Brain pericyte (primary cell): Measurements from ENCODE around the gene ANKFN1.

Experiments used
- DNase-seq: peaks from one replicate; pipeline ENCODE4 v3.0.0-alpha.2; 2012; ENCODE audit warnings: low read depth, low spot score

The ANKFN1 gene

GRCh38 chr17:56436142-56436541 lies 282.9 kb downstream of the ANKFN1 start:
- DNase-seq = no peak

- no peak for DNase-seq
Observed at GRCh38 chr17:56440419-56440818, 287.1 kb downstream of the ANKFN1 start.

DNA sequence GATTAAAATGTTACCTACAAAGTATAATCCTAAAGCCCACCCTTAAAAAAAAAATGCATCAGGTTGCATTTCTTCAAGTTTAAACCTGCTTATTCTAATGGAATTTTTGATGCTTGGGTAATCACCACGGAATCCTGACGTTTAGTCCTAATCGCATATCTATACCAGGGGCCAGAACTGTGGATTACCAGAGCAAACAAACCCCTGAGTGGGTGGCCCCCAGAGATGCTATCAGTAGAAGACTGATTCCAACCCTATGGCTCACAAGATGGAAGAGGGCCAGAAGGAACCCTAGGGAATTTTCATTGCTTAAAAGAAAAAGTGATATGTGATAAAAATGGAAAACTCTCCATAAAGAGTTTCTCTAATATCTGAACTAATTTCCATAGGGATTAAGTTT lies 288.0 kb downstream of the ANKFN1 start:
- DNase-seq = no peak

GRCh38 chr17:56445692-56446411 lies 292.6 kb downstream of the ANKFN1 start:
- no peak for DNase-seq

DNA sequence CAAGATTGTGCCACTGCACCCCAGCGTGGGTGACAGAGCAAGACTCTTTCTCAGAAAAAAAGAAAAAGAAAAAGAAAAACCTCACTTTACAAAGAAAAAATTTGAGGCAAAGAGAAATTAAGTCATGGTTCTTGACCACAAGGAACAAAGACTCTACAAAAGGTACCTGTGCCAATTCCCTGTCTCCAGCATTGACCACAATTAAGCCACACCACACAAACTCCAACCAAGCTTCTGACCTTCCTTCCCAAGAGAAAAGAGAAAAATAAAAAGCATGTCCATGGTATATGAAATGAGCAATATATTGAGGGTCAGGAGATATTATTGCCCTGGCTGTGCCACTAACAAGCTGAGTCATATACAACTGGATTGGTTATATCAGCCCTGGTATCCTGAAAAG lies 293.9 kb downstream of the ANKFN1 start:
- DNase-seq = no peak

DNA sequence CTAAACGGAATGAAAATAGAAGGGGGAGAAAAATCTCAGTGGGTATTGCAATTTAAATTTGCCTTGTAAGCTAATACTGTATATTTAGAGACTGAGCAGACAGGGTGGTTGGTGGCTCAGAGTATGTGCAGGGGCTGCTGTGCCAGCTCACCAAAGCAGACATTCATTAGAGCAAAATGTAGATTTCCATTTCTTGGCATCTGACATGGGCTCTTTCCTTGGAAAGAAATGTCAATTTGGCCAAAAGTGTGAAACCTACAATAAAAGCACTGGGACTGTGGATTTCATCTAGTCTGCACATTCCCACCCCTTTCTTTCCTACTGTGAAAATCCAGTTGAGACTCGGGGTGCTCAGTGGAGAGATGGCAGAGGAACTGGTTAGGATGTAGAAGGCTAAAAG lies 295.1 kb downstream of the ANKFN1 start:
- no peak for DNase-seq

- DNase-seq = no peak
Observed at GRCh38 chr17:56449176-56449575, 295.9 kb downstream of the ANKFN1 start.

GRCh38 chr17:56451629-56452028 lies 298.4 kb downstream of the ANKFN1 start:
- no peak for DNase-seq

GRCh38 chr17:56452461-56452860 lies 299.2 kb downstream of the ANKFN1 start:
- DNase-seq = no peak

DNA sequence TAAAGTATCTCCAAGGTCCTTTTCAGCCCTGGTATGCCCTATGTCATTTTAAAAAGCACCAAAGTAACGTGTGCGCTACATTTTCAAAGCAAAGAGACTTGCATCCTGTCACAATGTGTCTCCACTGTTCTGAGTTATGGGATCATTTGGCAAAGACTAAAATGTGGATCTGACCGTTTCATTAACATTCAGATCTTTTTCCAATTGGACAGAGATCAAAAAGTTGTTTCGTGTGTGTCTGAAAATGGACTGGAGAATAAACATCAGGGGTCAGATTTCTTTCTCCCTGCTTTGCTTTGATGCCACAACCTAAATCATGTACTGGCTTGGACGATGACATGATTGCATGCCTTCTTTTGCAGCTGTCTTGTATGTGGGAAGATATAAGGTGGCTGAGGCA lies 304.2 kb downstream of the ANKFN1 start:
- no peak for DNase-seq

DNA sequence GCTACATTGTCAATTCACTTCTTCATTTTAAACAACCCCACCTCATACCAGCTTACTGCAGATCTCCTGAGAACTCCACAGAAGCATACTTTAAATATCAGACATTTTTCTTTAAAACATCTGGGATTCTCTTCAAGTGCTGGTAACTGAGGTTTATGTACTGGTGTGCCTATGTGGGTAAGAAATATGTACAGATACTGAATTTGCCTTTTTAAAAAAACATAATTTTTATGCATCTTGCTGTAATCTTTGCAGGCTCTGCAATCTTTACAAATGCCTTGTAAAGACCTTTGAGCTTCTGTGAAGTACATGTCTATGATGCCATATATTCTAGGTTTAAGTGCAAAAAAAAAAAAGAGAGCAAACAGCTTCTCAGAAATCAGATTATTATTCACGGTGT lies 312.6 kb downstream of the ANKFN1 start:
- no peak for DNase-seq

- DNase-seq = no peak
Observed at GRCh38 chr17:56468840-56469239, 315.6 kb downstream of the ANKFN1 start.

DNA sequence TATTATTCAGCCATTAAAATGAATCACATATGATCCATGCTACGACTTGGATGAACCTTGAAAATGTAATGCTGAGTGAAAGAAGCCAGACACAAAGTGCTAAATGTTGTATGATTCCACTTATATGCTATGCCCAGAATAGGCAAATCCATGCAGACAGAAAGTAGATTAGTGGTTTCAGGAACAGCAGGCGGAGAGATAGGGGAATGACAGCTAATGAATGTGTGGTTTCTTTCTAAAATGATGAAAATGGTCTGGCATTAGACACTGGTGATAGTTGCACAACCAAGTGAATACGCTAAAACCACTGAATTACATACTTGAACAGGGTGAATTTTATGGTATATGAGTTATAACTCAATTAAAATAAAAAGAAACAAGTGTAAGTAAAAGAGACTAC lies 318.4 kb downstream of the ANKFN1 start:
- no peak for DNase-seq

DNA sequence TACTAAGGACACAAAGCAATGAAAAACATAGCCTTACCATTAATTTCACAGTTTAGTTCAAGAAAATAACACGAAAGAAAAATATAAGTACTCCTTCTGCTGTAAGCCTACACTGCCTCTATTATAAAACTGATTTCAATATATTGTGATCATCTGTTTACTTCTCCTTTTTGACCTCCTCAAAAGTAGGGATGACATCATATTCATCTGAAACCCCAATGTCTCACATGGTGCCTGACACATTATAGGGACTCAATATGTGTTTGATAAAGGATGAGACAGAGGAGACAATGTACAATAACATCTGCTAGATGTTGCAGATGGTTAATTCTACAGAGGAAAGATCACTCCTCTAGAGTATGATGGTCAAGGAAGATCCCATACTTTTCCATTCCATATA lies 321.8 kb downstream of the ANKFN1 start:
- no peak for DNase-seq

DNA sequence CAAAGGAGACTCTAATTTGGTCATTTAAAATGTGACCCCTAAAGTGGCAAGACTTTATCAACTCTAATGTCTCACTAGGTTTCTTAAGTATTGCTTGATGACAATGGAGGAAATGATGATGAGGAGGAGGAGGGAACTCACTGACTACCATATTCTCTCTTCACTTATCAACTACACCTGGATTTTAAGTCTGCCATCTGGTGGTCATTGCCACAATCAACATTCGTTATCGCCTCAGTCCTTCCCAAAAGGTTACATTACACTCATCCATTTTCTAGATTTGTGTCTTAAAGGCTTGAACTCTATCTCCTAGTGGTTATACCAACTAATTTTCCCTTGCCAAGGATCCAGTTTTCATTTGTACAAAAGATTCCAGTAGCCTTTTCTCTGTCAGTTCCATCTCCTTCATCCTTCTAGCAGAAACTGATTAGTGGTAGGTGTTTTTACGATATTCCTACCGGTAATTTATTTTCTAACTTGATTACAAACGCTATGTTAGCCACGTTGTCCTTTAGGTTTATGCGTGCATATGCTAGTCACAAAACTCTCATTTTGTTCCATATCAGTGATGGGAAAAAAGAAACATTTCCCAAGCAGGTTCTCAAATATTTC lies 325.7 kb downstream of the ANKFN1 start:
- no peak for DNase-seq

GRCh38 chr17:56480501-56480900 lies 327.2 kb downstream of the ANKFN1 start:
- DNase-seq = no peak

GRCh38 chr17:56481659-56482058 lies 328.4 kb downstream of the ANKFN1 start:
- no peak for DNase-seq

- DNase-seq = no peak
Observed at GRCh38 chr17:56482229-56482628, 329.0 kb downstream of the ANKFN1 start.

DNA sequence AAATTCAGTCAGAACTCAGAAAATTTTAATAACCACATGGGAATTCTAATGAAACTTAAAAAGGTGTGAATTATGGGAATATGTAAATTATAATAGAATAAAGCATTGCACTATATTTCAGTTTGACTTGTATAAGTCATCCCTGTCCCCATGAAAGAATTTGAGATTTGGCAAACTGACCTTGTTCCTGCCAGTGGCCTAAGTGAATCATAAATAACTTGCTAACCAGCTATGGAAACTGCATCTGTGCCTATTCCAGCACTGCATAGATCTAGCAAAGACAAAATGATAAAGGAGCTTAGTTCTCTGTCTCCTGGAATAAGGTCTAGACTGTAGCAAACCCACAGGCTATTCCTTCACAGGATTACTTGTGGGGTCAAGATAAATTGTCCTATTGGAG lies 333.5 kb downstream of the ANKFN1 start:
- no peak for DNase-seq

GRCh38 chr17:56488800-56489199 lies 335.5 kb downstream of the ANKFN1 start:
- no peak for DNase-seq

DNA sequence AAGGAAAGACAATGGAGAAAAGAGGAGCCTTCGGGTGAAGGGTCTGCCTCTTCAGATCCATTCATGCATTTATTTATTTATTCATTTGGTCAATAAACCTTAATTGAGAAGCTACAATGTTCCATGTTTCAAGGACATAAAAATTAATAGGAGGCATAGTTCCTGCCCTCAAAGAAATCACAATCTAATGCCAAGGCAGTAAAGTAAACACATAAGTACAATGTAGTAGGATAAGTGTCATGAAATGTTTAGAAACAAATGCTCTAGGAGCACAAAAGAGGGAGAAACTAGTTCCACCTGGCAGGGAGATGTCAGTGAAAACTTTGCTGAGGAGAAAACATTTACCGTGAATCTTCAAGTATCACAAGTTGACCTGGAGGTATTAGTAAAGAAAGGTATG lies 336.7 kb downstream of the ANKFN1 start:
- no peak for DNase-seq

- DNase-seq = no peak
Observed at GRCh38 chr17:56495556-56495955, 342.3 kb downstream of the ANKFN1 start.

- DNase-seq = no peak
Observed at GRCh38 chr17:56497132-56497531, 343.9 kb downstream of the ANKFN1 start.
